HFF-Myc (cell line): ENCODE results near the gene FSIP1.

Experiments
- DNase-seq: peaks from one replicate; pipeline ENCODE4 v3.0.0-alpha.2; 2011; ENCODE audit warnings: low read depth; ENCODE audit errors: extremely low read depth
- H3K4me3 ChIP-seq: replicated peaks from 2 replicates; pipeline ENCODE4 v1.5.1; 2011; ENCODE audit warnings: low read depth, mild to moderate bottlenecking, control low read depth, low read length
- CTCF ChIP-seq: IDR thresholded peaks from 2 replicates; pipeline ENCODE4 v1.5.1; 2012; ENCODE audit warnings: mild to moderate bottlenecking, low read depth, low read length, control low read depth; ENCODE audit errors: missing control alignments

FSIP1 gene

GRCh38 chr15:39593071-39593655 is 189.5 kb downstream of the FSIP1 start:
- H3K4me3 ChIP-seq, result no peak overlapping the region
- DNase-seq, result no peak
- TF ChIP-seq CTCF, result no peak

- no peak for DNase-seq
- no peak overlapping the region for H3K4me3 ChIP-seq
- TF ChIP-seq CTCF, result no peak
Observed at GRCh38 chr15:39592500-39592899, 190.1 kb downstream of the FSIP1 start.

- no peak for TF ChIP-seq CTCF
- DNase-seq, result no peak
- H3K4me3 ChIP-seq, result no peak overlapping the region
Observed at GRCh38 chr15:39591896-39592315, 190.7 kb downstream of the FSIP1 start.

- no peak for DNase-seq
- no peak overlapping the region for H3K4me3 ChIP-seq
- TF ChIP-seq CTCF, result no peak
Observed at GRCh38 chr15:39591141-39591895, 191.3 kb downstream of the FSIP1 start.

- no peak overlapping the region for H3K4me3 ChIP-seq
- no peak for TF ChIP-seq CTCF
- DNase-seq, result no peak
Observed at GRCh38 chr15:39589815-39590644, 192.6 kb downstream of the FSIP1 start.

GRCh38 chr15:39589193-39589814 is 193.3 kb downstream of the FSIP1 start:
- H3K4me3 ChIP-seq, result no peak overlapping the region
- TF ChIP-seq CTCF, result no peak
- DNase-seq, result no peak
